Mononuclear cell (primary cell): ENCODE measurements around the gene CALD1. TPM values are rescaled to one million over a fixed set of nuclear protein-coding genes. Genes with fewer than 3 reads are reported as not detected.

Experiments used
- H3K27me3 ChIP-seq: 2 replicates; pipeline ENCODE4 v1.6.0; 2011; ENCODE audit warnings: low read length, control low read depth; ENCODE audit not compliant: insufficient read depth
- H3K4me1 ChIP-seq: 2 replicates; pipeline ENCODE4 v1.5.1; 2011; ENCODE audit warnings: mild to moderate bottlenecking, low read length, control low read depth; ENCODE audit not compliant: insufficient read depth
- H3K4me3 ChIP-seq: 2 replicates; pipeline ENCODE4 v1.5.1; 2011; ENCODE audit warnings: mild to moderate bottlenecking, low read length, moderate library complexity
- H3K9me3 ChIP-seq: 2 replicates; pipeline ENCODE4 v1.5.1; 2011; ENCODE audit warnings: low read depth, mild to moderate bottlenecking, control low read depth, low read length
- total RNA-seq: library from RNA; depleted of rRNA; stranded (reverse); fragments of >200 nt; gene quantifications from one replicate; pipeline ENCODE4 v1.2.3, GENCODE V29; 2012

The CALD1 gene
- total RNA-seq, 1 donor: 2.1 TPM

DNA sequence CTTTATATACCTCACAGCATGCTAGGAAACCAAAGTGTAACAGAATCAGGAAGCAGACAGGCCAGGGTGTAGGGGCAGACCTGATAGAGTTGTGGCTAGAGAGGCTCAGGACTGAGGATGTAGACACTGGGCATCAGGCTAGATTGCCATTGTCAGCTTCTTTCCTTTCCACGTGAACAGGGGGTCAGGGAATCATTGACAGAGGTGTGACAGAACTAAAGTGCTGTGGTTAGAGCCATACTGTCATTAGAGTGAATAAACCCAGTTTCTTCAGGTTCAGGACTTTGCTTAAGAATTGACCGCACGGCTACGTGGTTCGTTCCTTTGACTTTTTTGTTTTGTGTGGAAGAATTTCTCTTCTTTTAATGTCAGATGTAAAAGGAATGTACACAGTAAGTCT lies 90.7 kb downstream of the CALD1 start:
- Histone ChIP-seq H3K9me3 (no peaks in the 10 kb centered on the region), H3K27me3 (no peaks in the 10 kb centered on the region), H3K4me3 (no peak overlapping the region), H3K4me1 (peaks cover 5% of the 10 kb centered on the region)

DNA sequence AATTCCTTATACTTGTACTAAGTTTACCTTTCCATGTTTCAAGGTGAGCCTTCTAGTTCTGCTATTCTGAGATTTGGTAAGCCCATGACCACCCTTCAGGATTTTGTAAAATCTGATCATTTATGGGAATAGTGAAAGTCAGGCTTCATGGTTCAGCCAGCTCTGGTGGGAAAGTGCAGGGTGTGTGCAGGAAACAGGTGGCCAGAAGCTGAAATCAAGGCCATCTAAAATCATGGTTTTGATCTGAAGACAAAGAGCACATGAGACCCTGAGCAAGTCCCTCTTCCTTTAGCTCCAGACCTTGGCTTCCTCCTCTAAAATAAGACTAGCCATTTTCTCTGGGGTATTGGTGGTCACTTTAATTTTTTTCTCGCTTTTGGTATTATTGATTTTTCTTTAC lies 91.3 kb downstream of the CALD1 start:
- Histone ChIP-seq H3K9me3 (no peaks in the 10 kb centered on the region), H3K27me3 (no peaks in the 10 kb centered on the region), H3K4me1 (no peaks in the 10 kb centered on the region), H3K4me3 (no peak overlapping the region)

DNA sequence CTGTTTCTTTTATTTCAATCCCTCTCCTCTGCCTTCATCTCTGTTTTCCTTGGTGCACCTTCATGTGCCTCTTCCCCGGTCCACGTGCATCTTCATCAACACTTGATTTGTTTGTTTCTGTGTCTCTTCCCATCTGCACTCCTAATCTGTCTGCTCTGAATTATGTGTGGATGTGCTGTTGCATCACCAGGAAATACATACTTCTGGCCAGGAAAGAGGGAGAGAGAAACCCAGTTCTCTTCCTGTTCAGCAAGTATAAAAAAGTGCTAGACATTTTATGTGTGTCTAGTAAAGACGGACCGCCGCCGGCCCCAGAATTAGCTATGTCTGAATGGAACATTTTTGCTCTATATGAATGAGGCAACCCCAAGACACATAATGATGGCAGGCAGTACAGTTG lies 93.8 kb downstream of the CALD1 start:
- H3K9me3 ChIP-seq: no peaks in the 10 kb centered on the region
- no peaks in the 10 kb centered on the region for H3K27me3 ChIP-seq
- no peaks in the 10 kb centered on the region for H3K4me1 ChIP-seq
- H3K4me3 ChIP-seq: no peak overlapping the region

DNA sequence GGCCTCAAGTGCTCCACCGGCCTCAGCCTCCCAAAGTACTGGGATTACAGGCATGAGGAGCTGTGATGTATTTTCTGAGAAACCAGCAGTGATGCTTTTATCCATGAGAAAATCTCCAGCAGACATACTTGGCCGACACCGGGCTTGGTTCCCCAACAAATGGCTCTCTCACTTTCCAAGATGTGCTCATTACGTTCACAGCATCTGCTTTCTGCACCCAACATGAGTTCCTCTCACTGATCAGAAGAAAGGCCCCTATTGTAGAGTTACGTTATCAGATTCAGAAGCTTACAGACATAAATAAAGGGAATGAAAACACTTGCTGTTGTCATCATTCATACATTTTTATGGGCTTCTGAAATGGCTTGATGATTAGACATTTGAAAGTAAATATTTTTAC lies 95.0 kb downstream of the CALD1 start:
- H3K27me3 ChIP-seq: no peaks in the 10 kb centered on the region
- H3K4me3 ChIP-seq: no peak overlapping the region
- no peaks in the 10 kb centered on the region for H3K4me1 ChIP-seq
- no peaks in the 10 kb centered on the region for H3K9me3 ChIP-seq

DNA sequence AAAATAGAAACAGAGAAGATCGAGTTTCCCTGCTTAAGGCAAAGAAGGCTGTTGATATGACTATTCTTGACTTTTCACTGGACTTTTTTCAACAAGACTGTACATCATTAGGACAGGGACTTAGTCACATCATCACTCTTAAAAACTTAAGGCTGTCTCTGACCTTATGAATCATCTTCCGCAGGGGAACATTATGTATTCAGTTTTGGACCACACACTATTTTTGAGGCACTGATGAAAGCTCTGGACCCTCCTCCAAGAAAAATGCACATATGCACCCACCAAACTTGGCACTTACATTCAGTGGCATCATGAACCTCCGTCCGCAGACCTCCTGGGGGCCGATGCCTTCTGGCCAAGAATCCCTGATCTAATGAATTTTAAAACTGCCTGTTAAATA lies 96.4 kb downstream of the CALD1 start:
- H3K9me3 ChIP-seq: no peaks in the 10 kb centered on the region
- no peaks in the 10 kb centered on the region for H3K4me1 ChIP-seq
- no peak overlapping the region for H3K4me3 ChIP-seq
- H3K27me3 ChIP-seq: no peaks in the 10 kb centered on the region

DNA sequence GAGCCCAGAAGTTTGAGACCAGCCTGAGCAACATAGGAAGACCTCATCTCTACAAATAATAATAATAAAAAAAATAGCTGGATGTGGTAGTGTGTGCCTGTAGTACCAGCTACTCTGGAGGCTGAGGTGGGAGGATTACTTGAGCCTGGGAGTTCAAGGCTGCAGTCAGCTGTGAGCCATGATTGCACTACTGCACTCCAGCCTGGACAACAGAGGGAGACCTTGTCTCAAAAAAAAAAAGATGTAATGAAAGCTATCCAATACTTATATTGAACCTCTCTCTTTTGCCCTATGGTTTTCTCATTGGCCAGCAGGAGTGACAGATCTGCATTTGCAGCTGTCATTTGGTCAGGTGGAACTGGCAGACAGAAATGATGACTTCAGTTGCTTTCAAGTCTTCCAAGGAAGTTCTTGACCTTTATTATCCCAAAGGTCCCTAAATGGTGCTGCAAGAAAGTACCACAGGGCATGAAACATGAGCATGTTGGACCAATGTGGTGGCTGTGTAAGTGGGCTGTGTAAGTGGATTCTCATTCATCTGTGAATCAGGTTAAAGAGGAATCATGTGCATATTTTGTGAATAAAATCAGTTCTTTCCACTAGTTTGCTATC lies 99.4 kb downstream of the CALD1 start:
- no peak overlapping the region for H3K4me3 ChIP-seq
- H3K27me3 ChIP-seq: no peaks in the 10 kb centered on the region
- no peaks in the 10 kb centered on the region for H3K4me1 ChIP-seq
- no peaks in the 10 kb centered on the region for H3K9me3 ChIP-seq

DNA sequence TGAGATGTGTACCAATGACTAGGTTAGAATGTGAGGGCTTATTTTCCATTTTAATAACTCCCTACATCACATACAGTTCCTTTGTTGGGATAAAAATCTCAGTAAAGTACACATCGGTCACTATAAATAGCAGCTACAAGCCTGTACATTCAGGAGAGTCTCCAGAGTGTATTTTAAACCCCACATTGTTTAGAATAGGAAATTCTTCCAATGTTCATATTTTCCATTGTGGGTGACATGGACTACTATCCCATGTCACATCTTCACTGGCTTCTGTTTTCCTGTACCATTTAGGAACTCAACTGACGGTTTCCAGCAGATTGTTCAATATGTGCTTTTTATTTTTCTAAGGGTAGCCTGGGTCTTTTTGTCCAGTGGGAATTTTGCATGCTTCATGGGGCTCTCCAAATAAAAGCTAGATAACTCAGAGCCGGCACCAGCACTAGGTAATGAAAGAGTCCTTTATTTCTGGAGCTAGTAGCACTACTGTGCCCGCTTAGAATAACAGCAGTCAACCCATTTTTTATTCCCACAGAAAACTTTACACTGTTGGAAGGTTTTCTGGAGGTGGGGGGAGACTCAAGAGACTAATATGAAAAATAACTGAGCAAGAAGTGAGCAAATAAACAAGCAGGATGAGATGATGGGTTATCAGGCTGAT lies 100.5 kb downstream of the CALD1 start:
- H3K27me3 ChIP-seq: no peaks in the 10 kb centered on the region

DNA sequence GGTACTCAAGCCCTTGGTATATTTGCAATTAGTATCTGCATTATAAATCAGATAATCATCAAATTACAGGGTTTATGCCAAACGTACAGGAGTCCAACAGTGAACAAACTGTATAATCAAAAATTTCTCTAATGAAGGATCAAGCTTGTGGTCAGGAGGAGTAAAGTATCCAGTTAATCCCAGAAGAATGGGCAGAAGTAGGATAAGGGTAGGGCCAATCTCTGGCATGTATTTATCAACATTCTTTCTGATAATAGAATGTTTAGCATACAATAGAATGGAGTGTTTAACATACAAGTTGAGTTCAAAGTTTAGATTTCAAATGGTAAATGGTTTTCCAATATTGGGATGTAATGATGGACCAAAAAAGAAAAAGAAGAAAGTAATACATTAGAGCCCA lies 103.0 kb downstream of the CALD1 start:
- H3K4me3 ChIP-seq: no peak overlapping the region
- H3K4me1 ChIP-seq: no peaks in the 10 kb centered on the region
- H3K27me3 ChIP-seq: no peaks in the 10 kb centered on the region
- H3K9me3 ChIP-seq: no peaks in the 10 kb centered on the region

More for the DNA sequence above, 100.5 kb downstream of the CALD1 start:
- Histone ChIP-seq H3K9me3 (no peaks in the 10 kb centered on the region), H3K4me1 (no peaks in the 10 kb centered on the region), H3K4me3 (no peak overlapping the region)

DNA sequence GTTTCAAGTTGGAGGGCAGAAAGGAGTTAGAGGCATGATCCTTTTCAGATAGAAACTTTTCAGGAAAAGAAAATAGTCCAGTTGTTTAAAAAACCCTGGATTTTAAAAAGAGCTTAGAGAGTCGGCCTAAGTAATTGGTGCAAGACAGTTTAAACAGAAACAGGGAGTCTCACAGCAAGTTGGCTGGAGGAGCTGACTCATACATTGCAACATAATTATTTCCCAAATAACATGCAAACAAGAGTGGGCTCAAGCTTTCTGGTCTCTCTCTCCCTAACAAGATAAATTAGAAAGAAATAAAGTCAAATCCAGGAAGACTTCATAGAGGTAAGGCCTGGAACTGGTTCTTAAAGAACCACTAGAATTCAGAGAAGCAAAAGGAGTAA lies 106.5 kb downstream of the CALD1 start:
- H3K27me3 ChIP-seq: peaks cover under 1% of the 10 kb centered on the region

DNA sequence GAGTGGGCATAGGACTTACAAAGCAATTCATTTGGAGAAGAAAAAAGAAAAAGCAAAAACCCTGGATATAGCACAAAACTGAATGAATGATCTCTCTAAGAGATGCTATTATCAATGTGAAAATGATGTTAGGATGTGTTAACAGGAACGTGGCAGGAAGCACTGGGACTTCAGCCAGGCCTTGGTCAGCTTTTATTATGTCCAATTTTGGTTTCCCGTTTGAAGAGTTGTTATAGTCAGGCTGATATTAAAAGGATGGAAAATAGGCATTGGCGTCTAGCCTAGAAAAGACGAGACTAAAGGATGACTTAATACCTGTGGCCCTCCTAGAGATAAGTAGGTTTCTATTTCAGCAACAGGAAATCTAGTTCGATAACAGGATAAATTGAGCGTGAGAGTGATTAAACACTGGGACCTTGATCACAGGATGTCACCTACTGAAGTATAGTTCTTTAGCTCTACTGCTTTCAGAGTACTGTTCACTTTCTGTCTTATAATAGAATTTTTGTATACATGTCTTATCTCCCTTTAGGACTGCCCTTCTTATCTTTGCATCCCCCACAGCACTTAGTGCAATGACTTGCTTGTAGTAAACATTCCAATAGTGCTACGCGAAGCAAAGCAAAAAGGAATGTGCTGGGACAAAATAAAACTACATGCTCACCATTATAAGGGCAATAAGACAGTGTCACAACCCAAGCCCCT lies 107.1 kb downstream of the CALD1 start:
- Histone ChIP-seq H3K9me3 (no peaks in the 10 kb centered on the region), H3K27me3 (peaks cover 6% of the 10 kb centered on the region)

More for the DNA sequence above, 106.5 kb downstream of the CALD1 start:
- H3K9me3 ChIP-seq: no peaks in the 10 kb centered on the region
- no peak overlapping the region for H3K4me3 ChIP-seq
- H3K4me1 ChIP-seq: no peaks in the 10 kb centered on the region

DNA sequence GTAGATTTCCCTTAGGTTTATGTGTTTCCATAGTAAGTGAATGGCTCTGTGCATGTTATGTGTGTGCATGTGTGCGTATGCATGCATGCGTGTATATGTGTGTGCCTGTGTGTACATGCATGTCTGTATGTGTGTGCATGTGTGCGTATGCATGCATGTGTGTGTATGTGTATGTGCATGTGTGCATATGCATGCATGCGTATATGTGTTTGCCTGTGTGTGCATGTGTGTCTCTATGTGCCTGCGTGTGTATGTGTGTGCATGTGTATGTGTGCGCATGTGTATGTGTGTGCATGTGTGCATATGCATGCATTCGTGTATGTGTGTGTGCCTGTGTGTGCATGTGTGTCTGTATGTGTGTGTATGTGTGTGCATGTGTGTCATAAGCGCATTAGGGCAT lies 108.1 kb downstream of the CALD1 start:
- Histone ChIP-seq H3K9me3 (no peaks in the 10 kb centered on the region), H3K4me1 (no peaks in the 10 kb centered on the region), H3K27me3 (peaks cover 6% of the 10 kb centered on the region), H3K4me3 (no peak overlapping the region)

More for the DNA sequence above, 107.1 kb downstream of the CALD1 start:
- H3K4me1 ChIP-seq: no peaks in the 10 kb centered on the region
- H3K4me3 ChIP-seq: no peak overlapping the region

DNA sequence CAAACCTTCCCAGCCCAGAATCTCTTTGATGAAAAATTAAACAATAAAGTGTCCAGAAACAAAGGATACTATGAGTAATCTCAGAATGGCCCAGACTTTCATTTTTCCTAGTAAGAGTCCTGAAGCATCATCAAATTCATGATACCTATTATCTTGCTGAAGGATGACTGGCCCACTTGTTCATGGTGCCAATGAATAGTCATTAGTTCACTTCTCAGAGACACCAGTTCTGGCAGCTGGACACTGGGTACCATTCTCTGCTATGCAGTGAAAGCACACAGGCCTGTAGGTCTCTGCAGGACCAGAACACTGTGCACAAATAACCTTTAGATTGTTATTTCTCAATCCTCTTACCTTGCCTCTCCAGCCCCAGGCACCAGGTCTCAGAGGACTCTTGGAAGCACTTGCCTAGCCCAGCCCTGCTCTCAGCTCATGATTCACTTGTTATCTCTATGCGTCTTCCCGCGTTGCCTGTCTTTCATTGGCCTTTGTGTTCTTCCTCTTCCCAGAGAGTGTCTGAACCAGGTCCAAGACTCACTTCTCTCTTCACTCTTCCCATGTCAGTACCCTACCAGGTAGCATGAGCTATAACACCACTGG lies 108.8 kb downstream of the CALD1 start:
- Histone ChIP-seq H3K4me1 (no peaks in the 10 kb centered on the region), H3K27me3 (peaks cover 6% of the 10 kb centered on the region), H3K4me3 (no peak overlapping the region), H3K9me3 (no peaks in the 10 kb centered on the region)

DNA sequence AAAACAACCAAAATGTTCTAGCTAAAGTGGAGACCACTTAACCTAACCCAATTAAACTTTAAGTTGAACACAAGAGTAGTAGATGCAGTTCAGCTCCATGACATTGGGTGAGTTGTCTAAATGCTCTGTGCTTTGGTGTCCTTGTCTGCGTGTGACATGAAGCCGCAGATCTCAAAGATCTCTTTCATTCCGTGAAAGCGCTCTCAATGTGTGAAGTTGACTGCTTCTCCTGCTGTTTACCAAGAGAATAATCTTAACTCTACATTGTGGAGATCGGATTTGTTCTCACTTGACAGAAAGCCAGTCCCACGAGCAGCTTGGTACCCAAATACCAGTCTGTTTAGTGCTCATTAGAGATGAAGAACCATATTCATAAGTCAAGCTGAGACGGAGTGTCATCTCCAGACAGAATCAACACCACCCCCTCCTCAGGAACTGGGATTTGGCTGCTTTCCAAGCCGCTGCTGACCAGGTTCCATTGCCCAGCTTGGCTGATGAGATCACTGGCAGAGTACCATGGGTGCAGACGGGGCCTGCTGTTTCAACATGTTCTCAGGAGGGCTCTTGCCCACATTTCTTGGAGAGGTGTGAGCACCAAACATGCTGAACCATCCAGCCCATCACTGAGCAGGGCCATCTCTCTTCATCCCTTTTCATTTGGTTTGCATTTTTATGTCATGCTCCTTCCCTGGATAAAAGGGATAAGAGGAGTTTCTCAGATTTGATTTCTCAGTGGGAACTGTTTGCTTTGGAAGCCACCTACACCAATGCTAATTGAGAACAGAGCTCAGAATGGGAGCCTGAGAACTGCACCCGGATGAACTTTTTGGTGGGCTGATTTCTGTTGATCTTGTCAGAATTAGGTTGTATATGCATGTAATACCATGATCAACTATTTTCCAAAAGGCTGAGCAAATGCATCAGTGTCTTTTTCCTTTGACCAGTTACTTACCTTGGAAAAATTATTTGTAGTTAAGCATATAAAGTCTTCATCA lies 111.1 kb downstream of the CALD1 start:
- Histone ChIP-seq H3K4me3 (no peak overlapping the region), H3K4me1 (no peaks in the 10 kb centered on the region), H3K9me3 (peaks cover 1% of the 10 kb centered on the region), H3K27me3 (peaks cover 6% of the 10 kb centered on the region)

DNA sequence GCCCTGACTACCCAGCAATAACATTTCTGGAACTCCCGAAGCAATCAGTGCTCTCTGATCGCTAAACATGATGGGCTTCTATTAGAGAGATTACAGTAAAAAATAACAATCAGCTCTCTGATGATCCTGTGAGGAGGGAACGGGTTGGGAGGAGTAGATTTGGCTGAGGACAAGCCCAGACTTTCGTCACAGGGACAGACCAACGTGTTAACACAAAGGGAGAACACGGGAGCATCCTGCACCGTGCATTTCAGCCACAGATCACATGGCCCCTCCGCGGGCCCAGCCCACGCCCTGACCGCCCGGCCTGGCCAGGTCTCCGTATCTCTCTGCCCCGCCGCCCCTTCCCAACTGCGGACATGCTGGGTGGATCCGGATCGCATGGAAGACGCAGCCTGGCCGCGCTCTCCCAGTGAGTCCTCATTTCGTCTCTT lies 111.8 kb downstream of the CALD1 start:
- no peaks in the 10 kb centered on the region for H3K4me1 ChIP-seq
- peaks cover 8% of the 10 kb centered on the region for H3K9me3 ChIP-seq
- H3K4me3 ChIP-seq: no peak overlapping the region
- peaks cover 6% of the 10 kb centered on the region for H3K27me3 ChIP-seq
